Muscle layer of duodenum (tissue), 2 donors: ENCODE data around the gene CACNA1B.

Source experiments
- H3K27ac ChIP-seq: one replicate; pipeline ENCODE4 v1.7.0; 2013; ENCODE audit warnings: mild to moderate bottlenecking, low read length
- H3K27me3 ChIP-seq: one replicate; pipeline ENCODE4 v1.7.0; 2013; ENCODE audit warnings: low read depth, mild to moderate bottlenecking, control low read depth, low read length
- H3K36me3 ChIP-seq, 2 donors: one replicate each; pipeline ENCODE4 v1.7.0; 2013; ENCODE audit warnings: low read length in 2 of 2, control low read depth in 1 of 2, mild to moderate bottlenecking in 1 of 2; ENCODE audit not compliant: insufficient read depth in 2 of 2, control insufficient read depth in 1 of 2
- H3K4me1 ChIP-seq, 2 donors: one replicate each; pipeline ENCODE4 v1.7.0; 2013; ENCODE audit warnings: low read length in 2 of 2, mild to moderate bottlenecking in 2 of 2, control low read depth in 1 of 2, moderate library complexity in 1 of 2; ENCODE audit not compliant: insufficient read depth in 2 of 2, control insufficient read depth in 1 of 2
- H3K4me3 ChIP-seq, 2 donors: one replicate each; pipeline ENCODE4 v1.7.0; 2013; ENCODE audit warnings: low read length in 2 of 2, low read depth in 1 of 2, mild to moderate bottlenecking in 1 of 2
- H3K9me3 ChIP-seq, 2 donors: one replicate each; pipeline ENCODE4 v1.7.0; 2013; ENCODE audit warnings: low read length in 2 of 2, control low read depth in 1 of 2, mild to moderate bottlenecking in 1 of 2; ENCODE audit not compliant: control insufficient read depth in 1 of 2
- donor health status: healthy.

CACNA1B gene

DNA sequence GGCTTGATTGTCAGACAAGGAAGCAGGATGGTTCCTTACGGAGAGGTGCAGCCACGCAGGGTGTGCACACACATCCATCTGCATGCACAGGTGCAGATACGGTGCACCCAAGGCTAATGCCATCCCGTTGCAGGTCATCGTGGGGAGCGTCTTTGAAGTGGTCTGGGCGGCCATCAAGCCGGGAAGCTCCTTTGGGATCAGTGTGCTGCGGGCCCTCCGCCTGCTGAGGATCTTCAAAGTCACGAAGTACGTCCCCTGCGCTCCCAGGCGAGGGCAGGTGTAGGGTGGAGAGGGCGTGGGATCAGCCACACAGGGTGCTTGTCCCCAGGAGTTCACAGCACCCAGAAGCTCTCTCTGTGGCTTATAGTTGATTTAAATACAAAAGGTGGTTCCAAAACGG is 106.4 kb downstream of the CACNA1B start:
- Histone ChIP-seq H3K36me3 (no peaks in the 10 kb centered on the region), H3K4me1 (no peaks in the 10 kb centered on the region), H3K4me3 (no peak overlapping the region), H3K27ac (no peak overlapping the region), H3K27me3 (no peaks in the 10 kb centered on the region), H3K9me3 (no peaks in the 10 kb centered on the region)

DNA sequence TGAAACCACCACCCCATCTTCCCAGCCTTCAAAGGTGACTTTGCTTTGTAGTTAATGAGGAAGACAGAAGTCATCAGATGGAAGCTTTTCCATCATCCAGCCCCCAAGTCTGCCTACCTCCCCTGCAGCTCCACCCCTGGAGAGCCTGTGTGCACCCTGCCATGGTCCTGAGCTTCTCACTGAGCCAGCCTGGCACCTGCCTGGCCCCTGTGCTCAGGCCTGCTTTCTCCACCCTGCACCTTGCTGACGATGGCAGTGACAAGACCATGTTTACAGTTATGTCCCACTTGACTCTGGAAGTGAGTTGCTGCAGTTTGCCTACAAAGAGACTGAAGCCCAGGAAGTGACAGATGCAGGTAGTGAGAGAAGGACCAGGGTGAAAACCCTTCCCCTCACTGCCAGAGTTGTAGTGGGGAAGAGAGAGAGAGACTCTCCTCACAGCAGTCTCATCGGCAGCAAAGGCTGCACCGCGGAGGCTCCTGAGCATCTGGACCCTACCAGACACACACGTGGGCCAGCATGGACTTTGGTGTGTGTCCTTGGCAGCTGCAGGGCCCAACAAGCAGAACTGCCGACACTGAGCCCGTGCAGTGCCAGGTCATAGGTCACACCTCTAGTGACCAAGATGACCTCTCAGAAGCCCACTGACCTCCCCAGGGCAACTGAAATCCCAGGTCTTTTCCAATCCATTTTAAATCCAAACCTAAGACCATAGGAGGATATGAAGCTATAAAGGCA is 107.1 kb downstream of the CACNA1B start:
- H3K4me1 ChIP-seq: no peaks in the 10 kb centered on the region
- no peaks in the 10 kb centered on the region for H3K9me3 ChIP-seq
- no peaks in the 10 kb centered on the region for H3K27me3 ChIP-seq
- no peak overlapping the region for H3K4me3 ChIP-seq
- H3K27ac ChIP-seq: no peak overlapping the region
- no peaks in the 10 kb centered on the region for H3K36me3 ChIP-seq

DNA sequence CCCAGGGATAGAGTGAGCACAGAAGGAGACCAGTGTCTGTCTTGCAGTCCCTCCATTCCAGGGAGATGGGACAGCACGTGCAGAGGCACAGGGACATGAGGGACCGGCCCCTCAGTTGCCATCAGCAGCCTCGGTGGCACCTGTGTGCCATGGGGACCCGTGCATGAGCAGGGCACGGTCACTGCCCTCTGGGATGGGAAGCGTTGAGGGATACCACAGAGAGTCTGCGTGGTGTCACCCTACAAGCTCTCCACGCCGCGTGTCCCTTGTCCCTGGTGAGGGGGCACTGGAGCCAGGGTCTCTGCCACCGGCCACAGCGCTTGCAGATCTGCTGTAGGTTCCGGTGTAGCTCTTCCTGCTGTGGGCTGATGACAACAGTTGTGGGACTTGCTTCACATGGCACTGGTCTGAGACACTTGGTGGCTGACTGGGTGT is 108.1 kb downstream of the CACNA1B start:
- Histone ChIP-seq H3K27me3 (no peaks in the 10 kb centered on the region), H3K9me3 (no peaks in the 10 kb centered on the region)

DNA sequence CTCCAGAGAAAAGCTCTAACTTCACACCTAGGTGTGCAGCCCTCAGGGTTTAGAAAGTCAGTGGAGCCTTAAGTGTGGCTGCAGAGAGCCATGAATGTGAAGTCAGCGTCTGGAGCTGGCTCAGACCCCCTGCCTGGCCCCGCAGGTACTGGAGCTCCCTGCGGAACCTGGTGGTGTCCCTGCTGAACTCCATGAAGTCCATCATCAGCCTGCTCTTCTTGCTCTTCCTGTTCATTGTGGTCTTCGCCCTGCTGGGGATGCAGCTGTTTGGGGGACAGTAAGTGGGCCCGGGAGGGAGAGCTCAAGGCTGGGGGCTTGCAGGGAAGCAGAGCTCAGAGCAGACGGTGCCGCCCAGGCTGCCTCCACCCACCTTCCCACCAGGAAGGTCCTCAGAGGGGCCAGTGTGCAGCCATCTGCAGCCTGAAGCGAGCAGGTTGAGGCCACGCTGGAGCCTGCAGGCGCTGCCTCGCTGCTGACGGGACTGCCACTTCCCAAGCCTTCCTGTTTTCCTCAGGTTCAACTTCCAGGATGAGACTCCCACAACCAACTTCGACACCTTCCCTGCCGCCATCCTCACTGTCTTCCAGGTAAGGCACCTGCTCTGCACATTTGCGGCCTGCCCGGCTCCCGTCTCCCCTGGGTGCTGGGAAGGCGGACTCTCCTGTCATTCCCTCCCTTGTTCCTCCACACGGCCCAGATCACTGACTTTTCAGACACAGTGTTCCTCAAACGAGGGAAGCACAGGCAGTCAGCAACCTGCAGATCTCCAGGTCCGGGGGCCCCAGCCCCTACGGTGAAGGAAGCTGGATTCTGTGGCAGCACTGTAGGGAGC is 108.9 kb downstream of the CACNA1B start:
- Histone ChIP-seq H3K4me3 (no peak overlapping the region), H3K9me3 (no peaks in the 10 kb centered on the region), H3K27me3 (no peaks in the 10 kb centered on the region), H3K4me1 (no peaks in the 10 kb centered on the region), H3K27ac (no peak overlapping the region), H3K36me3 (no peaks in the 10 kb centered on the region)

More for the DNA sequence above, 108.1 kb downstream of the CACNA1B start:
- no peak overlapping the region for H3K27ac ChIP-seq
- H3K4me1 ChIP-seq: no peaks in the 10 kb centered on the region
- H3K36me3 ChIP-seq: no peaks in the 10 kb centered on the region
- no peak overlapping the region for H3K4me3 ChIP-seq

DNA sequence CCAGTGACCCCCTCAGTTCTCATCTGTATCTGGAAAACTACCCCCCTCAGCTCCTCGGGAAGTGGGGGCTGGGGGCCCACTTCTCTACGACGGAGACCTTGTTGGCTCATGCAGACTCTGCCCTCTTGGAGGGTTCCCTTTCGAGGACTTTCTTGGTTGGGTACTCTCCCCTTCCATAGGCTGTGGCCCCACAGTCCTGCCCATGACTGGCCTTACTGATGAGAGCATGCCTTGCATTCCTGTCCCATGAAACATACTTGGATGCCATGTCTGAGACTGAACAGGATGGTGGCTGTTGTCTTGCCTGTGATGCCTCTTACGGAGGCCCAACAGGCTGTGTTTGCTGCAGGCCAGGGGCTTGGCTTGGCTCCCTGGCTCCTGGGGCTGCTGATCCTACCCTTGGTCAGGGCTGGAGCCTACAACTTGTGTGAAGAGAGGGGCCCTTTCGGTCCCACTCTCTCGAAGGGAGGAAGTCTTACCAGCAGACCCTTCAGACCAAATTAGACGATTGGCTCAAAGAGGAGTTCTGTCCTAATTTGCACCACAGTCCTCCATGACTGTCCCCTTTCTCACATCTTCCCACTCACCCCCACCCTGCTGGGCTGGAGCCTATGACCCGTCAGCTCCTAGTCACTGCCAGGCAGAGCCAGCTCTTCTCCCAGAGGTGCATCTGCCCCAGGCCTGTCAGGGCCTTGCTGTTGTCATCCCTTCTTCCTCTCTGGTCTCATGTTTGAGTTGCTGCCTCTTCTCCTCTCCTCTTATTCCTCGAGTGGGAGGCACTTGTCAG is 109.9 kb downstream of the CACNA1B start:
- Histone ChIP-seq H3K4me3 (no peak overlapping the region), H3K4me1 (no peaks in the 10 kb centered on the region), H3K27ac (no peak overlapping the region), H3K27me3 (no peaks in the 10 kb centered on the region), H3K9me3 (no peaks in the 10 kb centered on the region), H3K36me3 (no peaks in the 10 kb centered on the region)

DNA sequence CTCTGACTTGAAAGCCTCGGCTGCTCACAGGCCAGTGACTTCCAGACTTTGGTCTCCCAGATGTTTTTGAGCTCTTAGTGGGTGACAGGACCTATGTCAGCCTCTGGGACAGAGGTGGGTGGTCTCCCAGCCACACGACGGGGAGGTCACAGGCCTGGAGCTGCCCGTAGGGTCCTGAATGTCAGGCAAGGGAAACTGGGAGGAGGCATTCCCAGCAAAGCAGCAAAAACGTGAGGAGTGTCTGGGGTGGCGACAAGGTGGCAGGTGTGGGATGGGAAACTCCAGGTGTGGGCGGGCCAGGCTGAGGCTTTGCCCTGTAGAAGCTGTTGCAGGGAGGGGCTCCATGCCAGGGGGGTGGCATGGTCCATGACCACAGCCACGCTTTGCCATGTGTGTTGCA is 110.5 kb downstream of the CACNA1B start:
- Histone ChIP-seq H3K27me3 (no peaks in the 10 kb centered on the region), H3K4me3 (no peak overlapping the region), H3K36me3 (no peaks in the 10 kb centered on the region), H3K27ac (no peak overlapping the region), H3K4me1 (no peaks in the 10 kb centered on the region), H3K9me3 (no peaks in the 10 kb centered on the region)

DNA sequence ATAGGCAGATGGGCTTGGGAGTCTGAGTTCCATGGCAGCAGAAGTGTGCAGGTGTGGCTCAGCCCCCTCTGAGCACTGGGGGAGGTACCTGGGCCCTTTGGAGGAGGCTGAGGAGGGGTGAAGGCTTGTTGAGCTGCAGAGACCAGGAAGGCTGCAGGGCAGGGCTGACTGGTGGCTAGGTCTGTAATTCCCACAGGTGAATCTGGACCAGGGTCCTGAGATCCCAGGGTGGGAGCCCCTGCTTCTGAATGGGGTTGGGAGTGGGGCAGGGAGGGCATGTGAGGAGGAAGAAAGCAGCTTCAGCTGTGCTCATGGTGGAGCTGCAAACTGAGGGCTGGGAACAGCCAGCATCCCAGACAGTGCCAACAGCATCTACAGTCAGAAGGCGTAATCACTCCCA is 111.1 kb downstream of the CACNA1B start:
- H3K27ac ChIP-seq: no peak overlapping the region
- no peaks in the 10 kb centered on the region for H3K36me3 ChIP-seq
- H3K27me3 ChIP-seq: no peaks in the 10 kb centered on the region
- no peaks in the 10 kb centered on the region for H3K4me1 ChIP-seq
- no peaks in the 10 kb centered on the region for H3K9me3 ChIP-seq
- H3K4me3 ChIP-seq: no peak overlapping the region

DNA sequence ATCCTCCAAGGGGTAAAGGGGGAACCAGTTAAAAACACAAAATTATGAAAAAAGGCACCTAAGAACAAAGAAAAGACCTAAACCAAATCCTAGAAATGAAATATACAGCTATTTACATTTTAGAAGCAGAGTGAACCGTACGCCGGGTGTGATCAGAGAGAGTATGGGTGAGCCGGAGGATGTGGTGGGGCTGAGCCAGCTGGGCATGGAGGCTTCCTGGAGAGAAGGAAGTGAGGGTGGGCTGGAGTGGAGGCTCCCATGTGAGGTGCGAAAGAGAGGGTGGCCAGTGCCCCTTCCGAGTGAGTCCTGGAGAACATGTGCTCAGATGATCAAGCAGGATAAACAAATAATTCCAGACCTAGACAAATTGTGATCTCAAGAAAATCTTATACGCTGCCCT is 111.6 kb downstream of the CACNA1B start:
- H3K4me1 ChIP-seq: no peaks in the 10 kb centered on the region
- H3K9me3 ChIP-seq: no peaks in the 10 kb centered on the region
- H3K4me3 ChIP-seq: no peak overlapping the region
- H3K27me3 ChIP-seq: no peaks in the 10 kb centered on the region
- no peaks in the 10 kb centered on the region for H3K36me3 ChIP-seq
- no peak overlapping the region for H3K27ac ChIP-seq

DNA sequence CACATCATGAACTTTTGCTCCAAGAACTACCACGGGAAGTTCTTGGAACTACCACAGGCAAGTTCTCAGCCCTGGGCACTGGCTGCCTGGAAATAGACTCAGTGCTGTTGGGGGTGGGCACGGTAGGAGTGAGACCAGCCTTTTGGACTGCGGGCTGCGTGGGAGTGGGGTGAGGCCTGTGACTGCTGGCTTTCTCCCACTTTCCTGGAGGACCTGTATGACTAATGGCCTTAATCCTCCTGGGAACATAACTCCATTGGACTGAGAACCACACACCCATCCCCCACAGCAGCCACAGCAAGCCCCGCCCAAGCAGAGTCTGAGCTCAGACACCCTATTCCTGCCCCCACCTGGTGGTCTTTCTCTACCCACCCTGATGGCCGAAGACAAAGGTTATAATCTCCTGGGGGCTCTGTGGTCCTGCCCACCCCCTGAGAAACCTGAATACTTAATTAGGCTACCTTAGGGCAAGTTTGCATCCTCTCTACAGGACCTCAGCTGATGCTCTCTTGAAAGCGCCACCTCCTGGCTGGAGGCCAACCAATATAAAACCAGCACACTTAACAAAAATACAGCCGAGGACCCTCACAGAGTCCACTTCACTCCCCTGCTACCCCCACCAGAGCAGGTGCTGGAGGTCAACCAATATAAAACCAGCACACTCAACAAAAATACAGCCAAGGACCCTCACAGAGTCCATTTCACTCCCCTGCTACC is 112.6 kb downstream of the CACNA1B start:
- no peaks in the 10 kb centered on the region for H3K36me3 ChIP-seq
- H3K27me3 ChIP-seq: no peaks in the 10 kb centered on the region
- H3K27ac ChIP-seq: no peak overlapping the region
- H3K4me3 ChIP-seq: no peak overlapping the region
- no peaks in the 10 kb centered on the region for H3K9me3 ChIP-seq
- H3K4me1 ChIP-seq: no peaks in the 10 kb centered on the region

DNA sequence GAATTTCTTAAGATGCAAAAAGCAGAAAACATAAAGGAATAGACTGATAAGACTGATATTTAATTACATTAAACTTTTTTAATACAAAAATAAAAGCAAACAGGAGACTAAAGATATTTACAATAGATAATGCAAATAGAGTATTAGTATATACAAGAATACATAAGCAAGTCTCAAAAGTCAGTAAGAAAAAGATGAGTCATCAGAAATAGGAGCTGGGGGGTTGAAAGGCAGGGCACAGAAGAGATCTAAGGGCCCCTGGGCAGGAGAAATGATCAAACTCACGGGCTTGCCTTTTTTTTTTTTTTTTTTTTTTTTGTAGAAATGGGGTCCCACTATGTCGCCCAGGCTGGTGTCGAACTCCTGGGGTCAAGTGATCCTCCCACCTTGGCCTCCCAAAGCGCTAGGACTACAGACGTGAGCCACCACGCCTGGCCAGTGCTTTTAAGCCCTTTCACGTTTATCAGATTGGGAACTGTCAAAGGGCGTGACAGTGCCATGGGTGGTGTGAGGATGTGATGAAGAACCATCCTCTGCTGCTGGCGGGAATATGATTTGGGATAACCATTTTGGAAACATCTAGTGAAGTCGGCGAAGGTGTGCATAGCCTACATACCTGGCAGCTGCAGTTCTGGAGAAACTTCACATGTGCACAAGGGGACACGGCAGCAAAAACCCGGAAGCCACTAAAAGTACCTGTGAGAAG is 126.1 kb downstream of the CACNA1B start:
- no peaks in the 10 kb centered on the region for H3K4me1 ChIP-seq
- no peak overlapping the region for H3K4me3 ChIP-seq
- H3K27me3 ChIP-seq: no peaks in the 10 kb centered on the region
- no peak overlapping the region for H3K27ac ChIP-seq
- H3K36me3 ChIP-seq: no peaks in the 10 kb centered on the region
- no peaks in the 10 kb centered on the region for H3K9me3 ChIP-seq
